Testis (tissue), 2 donors: ENCODE data around the gene PGLYRP2.

Source experiments
- CTCF ChIP-seq, 3 experiments: fragments of 450-650 bp in 2 of 3; fragments of 200-600 bp in 1 of 3; sonication (generic) in 1 of 3; IDR thresholded peaks; one replicate each; pipeline ENCODE4 v1.5.1; 2016 to 2019; ENCODE audit warnings: antibody characterized with exemption in 3 of 3, mild to moderate bottlenecking in 2 of 3, moderate library complexity in 1 of 3
- POLR2A ChIP-seq: fragments of 450-650 bp; IDR thresholded peaks from one replicate; pipeline ENCODE4 v1.6.1; 2017; ENCODE audit warnings: antibody characterized with exemption, mild to moderate bottlenecking, moderate library complexity

DNA sequence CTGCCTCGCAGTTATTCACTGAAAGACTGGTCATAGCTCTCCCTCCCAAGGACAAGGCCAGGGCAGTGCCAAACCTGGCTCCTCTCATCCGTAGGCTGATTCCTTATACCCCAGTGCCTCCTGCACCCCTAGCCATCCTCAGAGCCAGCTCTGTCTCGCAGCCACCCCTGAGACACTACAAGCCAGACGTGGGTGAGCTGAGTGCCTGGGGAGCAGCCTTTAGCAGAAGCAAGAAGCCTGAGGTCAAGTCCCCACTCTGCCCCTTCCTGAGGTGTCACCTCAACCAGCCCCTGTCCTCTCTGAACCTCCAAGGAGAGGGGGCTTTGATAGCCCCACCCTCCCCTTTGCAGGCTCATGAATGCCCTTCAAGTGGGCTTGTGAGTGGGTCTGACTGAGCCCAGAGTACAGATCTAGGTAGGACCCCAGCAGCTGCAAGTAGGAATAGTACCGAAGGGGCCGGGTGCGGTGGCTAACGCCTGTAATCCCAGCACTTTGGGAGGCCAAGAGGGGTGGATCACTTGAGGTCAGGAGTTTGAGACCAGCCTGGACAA, 45.7 kb downstream of the PGLYRP2 start:
- TF ChIP-seq POLR2A (no peak), CTCF (IDR thresholded peaks at IDR 0.05) (no peak)
